H9 (cell line): ENCODE data around the gene ROBO1. TPM values are rescaled to one million over a fixed set of nuclear protein-coding genes. Genes with fewer than 3 reads are reported as not detected.

ENCODE experiments used
- DNase-seq: peaks from one replicate; pipeline ENCODE4 v3.0.0-alpha.2; 2017
- H2AFZ ChIP-seq: one replicate; pipeline ENCODE4 v1.6.1; 2013; ENCODE audit warnings: mild to moderate bottlenecking, low read length, control low read depth, moderate library complexity
- H2AK5ac ChIP-seq: 2 replicates; pipeline ENCODE4 v1.6.1; 2013; ENCODE audit warnings: low read length, control low read depth, mixed read lengths; ENCODE audit not compliant: insufficient read length
- H2BK120ac ChIP-seq: one replicate; pipeline ENCODE4 v1.6.1; 2013; ENCODE audit warnings: low read depth, mild to moderate bottlenecking, low read length, control low read depth, inconsistent platforms; ENCODE audit not compliant: poor library complexity, severe bottlenecking
- H2BK12ac ChIP-seq: 2 replicates; pipeline ENCODE4 v1.6.1; 2013; ENCODE audit warnings: low read length, control low read depth, mixed read lengths, low read depth; ENCODE audit not compliant: insufficient read length
- H2BK15ac ChIP-seq: 2 replicates; pipeline ENCODE4 v1.6.1; 2013; ENCODE audit warnings: low read depth, low read length, control low read depth
- H2BK20ac ChIP-seq: one replicate; pipeline ENCODE4 v1.6.1; 2013; ENCODE audit warnings: low read depth, mild to moderate bottlenecking, low read length, control low read depth, inconsistent platforms; ENCODE audit not compliant: poor library complexity, severe bottlenecking
- H2BK5ac ChIP-seq: 2 replicates; pipeline ENCODE4 v1.6.1; 2013; ENCODE audit warnings: low read length, control low read depth, mixed read lengths; ENCODE audit not compliant: insufficient read length
- H3K14ac ChIP-seq: 2 replicates; pipeline ENCODE4 v1.6.1; 2013; ENCODE audit warnings: low read length, control low read depth; ENCODE audit not compliant: insufficient read depth
- H3K18ac ChIP-seq: 2 replicates; pipeline ENCODE4 v1.6.1; 2013; ENCODE audit warnings: low read depth, mild to moderate bottlenecking, mixed read lengths, low read length, control low read depth; ENCODE audit not compliant: insufficient read length
- H3K23ac ChIP-seq: 2 replicates; pipeline ENCODE4 v1.6.1; 2013; ENCODE audit warnings: low read length, control low read depth, mixed read lengths, low read depth; ENCODE audit not compliant: insufficient read length
- H3K23me2 ChIP-seq: 2 replicates; pipeline ENCODE4 v1.6.1; 2013; ENCODE audit warnings: low read depth, mild to moderate bottlenecking, mixed read lengths, low read length, control low read depth; ENCODE audit not compliant: insufficient read length, poor library complexity, severe bottlenecking
- H3K27ac ChIP-seq: 2 replicates; pipeline ENCODE4 v1.5.1; 2013; ENCODE audit warnings: low read length, control low read depth, mixed read lengths, low read depth; ENCODE audit not compliant: insufficient read length
- H3K27me3 ChIP-seq: 2 replicates; pipeline ENCODE4 v1.6.1; 2013; ENCODE audit warnings: low read length, control low read depth, inconsistent platforms; ENCODE audit not compliant: insufficient read depth
- H3K4ac ChIP-seq: 2 replicates; pipeline ENCODE4 v1.6.1; 2013; ENCODE audit warnings: low read depth, mild to moderate bottlenecking, control low read depth, inconsistent platforms, low read length, moderate library complexity
- H3K4me1 ChIP-seq: 2 replicates; pipeline ENCODE4 v1.6.1; 2013; ENCODE audit warnings: low read length, control low read depth, inconsistent platforms; ENCODE audit not compliant: insufficient read depth
- H3K4me2 ChIP-seq: 2 replicates; pipeline ENCODE4 v1.6.1; 2013; ENCODE audit warnings: low read length, control low read depth, mixed read lengths; ENCODE audit not compliant: insufficient read length, insufficient read depth
- H3K56ac ChIP-seq: 2 replicates; pipeline ENCODE4 v1.6.1; 2013; ENCODE audit warnings: low read depth, mild to moderate bottlenecking, mixed read lengths, low read length, control low read depth; ENCODE audit not compliant: insufficient read length
- H3K79me1 ChIP-seq: 2 replicates; pipeline ENCODE4 v1.6.1; 2013; ENCODE audit warnings: low read depth, mild to moderate bottlenecking, moderate library complexity, low read length, control low read depth, inconsistent platforms; ENCODE audit not compliant: insufficient read depth, poor library complexity, severe bottlenecking
- H3K79me2 ChIP-seq: 2 replicates; pipeline ENCODE4 v1.6.1; 2013; ENCODE audit warnings: low read length, control low read depth, inconsistent platforms; ENCODE audit not compliant: insufficient read depth
- H3K9ac ChIP-seq: 2 replicates; pipeline ENCODE4 v1.6.1; 2013; ENCODE audit warnings: low read length, control low read depth, mixed read lengths; ENCODE audit not compliant: insufficient read length; ENCODE audit errors: extremely low read depth
- H3K9me3 ChIP-seq: one replicate; pipeline ENCODE4 v1.6.1; 2013; ENCODE audit warnings: low read depth, low read length, inconsistent platforms; ENCODE audit not compliant: control insufficient read depth
- H3T11ph ChIP-seq: one replicate; pipeline ENCODE4 v1.6.1; 2013; ENCODE audit warnings: mild to moderate bottlenecking, low read length, control low read depth, inconsistent platforms
- H4K20me1 ChIP-seq: one replicate; pipeline ENCODE4 v1.6.1; 2013; ENCODE audit not compliant: control insufficient read depth, insufficient read length, insufficient read depth
- H4K5ac ChIP-seq: 2 replicates; pipeline ENCODE4 v1.6.1; 2013; ENCODE audit warnings: low read depth, mild to moderate bottlenecking, mixed read lengths, low read length, control low read depth; ENCODE audit not compliant: insufficient read length
- H4K8ac ChIP-seq: replicated peaks from 2 replicates; pipeline ENCODE4 v1.6.1; 2013; ENCODE audit warnings: low read length, control low read depth, mixed read lengths, low read depth; ENCODE audit not compliant: insufficient read length
- H4K91ac ChIP-seq: 2 replicates; pipeline ENCODE4 v1.6.1; 2013; ENCODE audit warnings: low read depth, mild to moderate bottlenecking, moderate library complexity, mixed read lengths, low read length, control low read depth; ENCODE audit not compliant: insufficient read length
- H3K27ac Mint-ChIP-seq, 3 experiments: 2 replicates in 2 of 3; 3 replicates in 1 of 3; pipeline ENCODE4 v1.8.0; 2020 to 2021; ENCODE audit warnings: mixed read lengths in 3 of 3, mild to moderate bottlenecking in 1 of 3, moderate library complexity in 1 of 3
- H3K27me3 Mint-ChIP-seq: 2 replicates; pipeline ENCODE4 v1.8.0; 2021; ENCODE audit warnings: low read depth, mild to moderate bottlenecking, moderate library complexity, mixed read lengths
- H3K36me3 Mint-ChIP-seq, 3 experiments: 2 replicates in 2 of 3; 3 replicates in 1 of 3; pipeline ENCODE4 v1.8.0; 2020 to 2021; ENCODE audit warnings: low read depth in 3 of 3, mixed read lengths in 3 of 3; ENCODE audit not compliant: insufficient read depth in 1 of 3
- H3K4me1 Mint-ChIP-seq, 2 experiments: 2 replicates each; pipeline ENCODE4 v1.8.0; 2020; ENCODE audit warnings: mixed read lengths in 2 of 2
- H3K4me3 Mint-ChIP-seq, 2 experiments: 2 replicates in 1 of 2; 3 replicates in 1 of 2; pipeline ENCODE4 v1.8.0; 2020 to 2021; ENCODE audit warnings: mild to moderate bottlenecking in 2 of 2, mixed read lengths in 2 of 2, moderate library complexity in 1 of 2
- H3K9me3 Mint-ChIP-seq, 2 experiments: 2 replicates in 1 of 2; 3 replicates in 1 of 2; pipeline ENCODE4 v1.8.0; 2020; ENCODE audit warnings: mild to moderate bottlenecking in 2 of 2, mixed read lengths in 2 of 2, moderate library complexity in 1 of 2
- WGBS: extraction: QIAGEN DNeasy Blood & Tissue Kit; methylation state at CpG from one replicate; pipeline ENCODE4 v1.1.7; 2013; ENCODE audit warnings: missing lambda C conversion rate, low lambda C conversion rate, mixed read lengths; ENCODE audit not compliant: insufficient read length; ENCODE audit errors: extremely low coverage; 5-methylcytosine and 5-hydroxymethylcytosine counted together
- total RNA-seq: library from RNA; stranded (reverse); gene quantifications from 2 replicates; pipeline ENCODE4 v1.2.1, GENCODE V29; 2021
- TF ChIP-seq, protein P1 (sequence below): fragments of 200-600 bp; sonication (generic); conservative IDR thresholded peaks from 3 replicates; pipeline ENCODE4 v1.8.0; 2021; ENCODE audit warnings: antibody characterized with exemption, mild to moderate bottlenecking

ROBO1 gene
- total RNA-seq, 1 experiment from 2014 or later = 62.7 TPM

- Histone ChIP-seq H3K9ac (no peak overlapping the region), H2AFZ (no peak overlapping the region), H3K18ac (no peak overlapping the region), H3K23me2 (no peaks in the 10 kb centered on the region), H3K27me3 (no peaks in the 10 kb centered on the region), H2BK15ac (no peak overlapping the region), H3K27ac (no peak overlapping the region), H3K4ac (no peak overlapping the region), H4K20me1 (no peaks in the 10 kb centered on the region), H3K14ac (no peak overlapping the region), H2BK20ac (no peak overlapping the region), H3K9me3 (no peaks in the 10 kb centered on the region), H3K4me1 (no peaks in the 10 kb centered on the region), H2AK5ac (no peak overlapping the region), H4K5ac (no peak overlapping the region), H2BK5ac (no peak overlapping the region), H4K8ac (no peak overlapping the region), H3K4me2 (no peak overlapping the region), H2BK12ac (no peak overlapping the region), H3K23ac (no peak overlapping the region), H3K79me1 (no peaks in the 10 kb centered on the region), H3K79me2 (no peaks in the 10 kb centered on the region), H2BK120ac (no peak overlapping the region), H3T11ph (no peak overlapping the region), H4K91ac (no peak overlapping the region), H3K56ac (no peak overlapping the region)
- no peak for DNase-seq
- WGBS = no CpG with 5 or more reads among the region's 5 CpGs
- TF ChIP-seq, protein P1, sequence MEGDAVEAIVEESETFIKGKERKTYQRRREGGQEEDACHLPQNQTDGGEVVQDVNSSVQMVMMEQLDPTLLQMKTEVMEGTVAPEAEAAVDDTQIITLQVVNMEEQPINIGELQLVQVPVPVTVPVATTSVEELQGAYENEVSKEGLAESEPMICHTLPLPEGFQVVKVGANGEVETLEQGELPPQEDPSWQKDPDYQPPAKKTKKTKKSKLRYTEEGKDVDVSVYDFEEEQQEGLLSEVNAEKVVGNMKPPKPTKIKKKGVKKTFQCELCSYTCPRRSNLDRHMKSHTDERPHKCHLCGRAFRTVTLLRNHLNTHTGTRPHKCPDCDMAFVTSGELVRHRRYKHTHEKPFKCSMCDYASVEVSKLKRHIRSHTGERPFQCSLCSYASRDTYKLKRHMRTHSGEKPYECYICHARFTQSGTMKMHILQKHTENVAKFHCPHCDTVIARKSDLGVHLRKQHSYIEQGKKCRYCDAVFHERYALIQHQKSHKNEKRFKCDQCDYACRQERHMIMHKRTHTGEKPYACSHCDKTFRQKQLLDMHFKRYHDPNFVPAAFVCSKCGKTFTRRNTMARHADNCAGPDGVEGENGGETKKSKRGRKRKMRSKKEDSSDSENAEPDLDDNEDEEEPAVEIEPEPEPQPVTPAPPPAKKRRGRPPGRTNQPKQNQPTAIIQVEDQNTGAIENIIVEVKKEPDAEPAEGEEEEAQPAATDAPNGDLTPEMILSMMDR = no peak
- H3K27me3 Mint-ChIP-seq = no peaks in the 10 kb centered on the region
- no peak overlapping the region for H3K4me3 Mint-ChIP-seq
- H3K27ac Mint-ChIP-seq = no peak overlapping the region
- H3K36me3 Mint-ChIP-seq = no peaks in the 10 kb centered on the region; a peak in 2 of 7 replicates
- H3K4me1 Mint-ChIP-seq = no peaks in the 10 kb centered on the region
- no peaks in the 10 kb centered on the region for H3K9me3 Mint-ChIP-seq
Measured at GRCh38 chr3:78825118-78825857, 942.5 kb downstream of the ROBO1 start.
